Measurements from ENCODE around the gene PLXDC2. TPM values are rescaled to one million over a fixed set of nuclear protein-coding genes. Genes with fewer than 3 reads are reported as not detected.

The PLXDC2 gene
- total and polyA plus RNA-seq, 2 experiments from 2014 or later = 13.5 to 19.4 TPM

- no peaks in the 10 kb centered on the region; the same call in 2 of the 3 replicates for H3K9me3 Mint-ChIP-seq
- TF ChIP-seq CREB1 (CRISPR knock-in tag; IDR thresholded peaks at IDR 0.05; ENCODE audit: low read depth) = no peak
- TF ChIP-seq REST (IDR thresholded peaks at IDR 0.05; ENCODE audit: unreplicated experiment) = no peak
- TF ChIP-seq, protein P1, sequence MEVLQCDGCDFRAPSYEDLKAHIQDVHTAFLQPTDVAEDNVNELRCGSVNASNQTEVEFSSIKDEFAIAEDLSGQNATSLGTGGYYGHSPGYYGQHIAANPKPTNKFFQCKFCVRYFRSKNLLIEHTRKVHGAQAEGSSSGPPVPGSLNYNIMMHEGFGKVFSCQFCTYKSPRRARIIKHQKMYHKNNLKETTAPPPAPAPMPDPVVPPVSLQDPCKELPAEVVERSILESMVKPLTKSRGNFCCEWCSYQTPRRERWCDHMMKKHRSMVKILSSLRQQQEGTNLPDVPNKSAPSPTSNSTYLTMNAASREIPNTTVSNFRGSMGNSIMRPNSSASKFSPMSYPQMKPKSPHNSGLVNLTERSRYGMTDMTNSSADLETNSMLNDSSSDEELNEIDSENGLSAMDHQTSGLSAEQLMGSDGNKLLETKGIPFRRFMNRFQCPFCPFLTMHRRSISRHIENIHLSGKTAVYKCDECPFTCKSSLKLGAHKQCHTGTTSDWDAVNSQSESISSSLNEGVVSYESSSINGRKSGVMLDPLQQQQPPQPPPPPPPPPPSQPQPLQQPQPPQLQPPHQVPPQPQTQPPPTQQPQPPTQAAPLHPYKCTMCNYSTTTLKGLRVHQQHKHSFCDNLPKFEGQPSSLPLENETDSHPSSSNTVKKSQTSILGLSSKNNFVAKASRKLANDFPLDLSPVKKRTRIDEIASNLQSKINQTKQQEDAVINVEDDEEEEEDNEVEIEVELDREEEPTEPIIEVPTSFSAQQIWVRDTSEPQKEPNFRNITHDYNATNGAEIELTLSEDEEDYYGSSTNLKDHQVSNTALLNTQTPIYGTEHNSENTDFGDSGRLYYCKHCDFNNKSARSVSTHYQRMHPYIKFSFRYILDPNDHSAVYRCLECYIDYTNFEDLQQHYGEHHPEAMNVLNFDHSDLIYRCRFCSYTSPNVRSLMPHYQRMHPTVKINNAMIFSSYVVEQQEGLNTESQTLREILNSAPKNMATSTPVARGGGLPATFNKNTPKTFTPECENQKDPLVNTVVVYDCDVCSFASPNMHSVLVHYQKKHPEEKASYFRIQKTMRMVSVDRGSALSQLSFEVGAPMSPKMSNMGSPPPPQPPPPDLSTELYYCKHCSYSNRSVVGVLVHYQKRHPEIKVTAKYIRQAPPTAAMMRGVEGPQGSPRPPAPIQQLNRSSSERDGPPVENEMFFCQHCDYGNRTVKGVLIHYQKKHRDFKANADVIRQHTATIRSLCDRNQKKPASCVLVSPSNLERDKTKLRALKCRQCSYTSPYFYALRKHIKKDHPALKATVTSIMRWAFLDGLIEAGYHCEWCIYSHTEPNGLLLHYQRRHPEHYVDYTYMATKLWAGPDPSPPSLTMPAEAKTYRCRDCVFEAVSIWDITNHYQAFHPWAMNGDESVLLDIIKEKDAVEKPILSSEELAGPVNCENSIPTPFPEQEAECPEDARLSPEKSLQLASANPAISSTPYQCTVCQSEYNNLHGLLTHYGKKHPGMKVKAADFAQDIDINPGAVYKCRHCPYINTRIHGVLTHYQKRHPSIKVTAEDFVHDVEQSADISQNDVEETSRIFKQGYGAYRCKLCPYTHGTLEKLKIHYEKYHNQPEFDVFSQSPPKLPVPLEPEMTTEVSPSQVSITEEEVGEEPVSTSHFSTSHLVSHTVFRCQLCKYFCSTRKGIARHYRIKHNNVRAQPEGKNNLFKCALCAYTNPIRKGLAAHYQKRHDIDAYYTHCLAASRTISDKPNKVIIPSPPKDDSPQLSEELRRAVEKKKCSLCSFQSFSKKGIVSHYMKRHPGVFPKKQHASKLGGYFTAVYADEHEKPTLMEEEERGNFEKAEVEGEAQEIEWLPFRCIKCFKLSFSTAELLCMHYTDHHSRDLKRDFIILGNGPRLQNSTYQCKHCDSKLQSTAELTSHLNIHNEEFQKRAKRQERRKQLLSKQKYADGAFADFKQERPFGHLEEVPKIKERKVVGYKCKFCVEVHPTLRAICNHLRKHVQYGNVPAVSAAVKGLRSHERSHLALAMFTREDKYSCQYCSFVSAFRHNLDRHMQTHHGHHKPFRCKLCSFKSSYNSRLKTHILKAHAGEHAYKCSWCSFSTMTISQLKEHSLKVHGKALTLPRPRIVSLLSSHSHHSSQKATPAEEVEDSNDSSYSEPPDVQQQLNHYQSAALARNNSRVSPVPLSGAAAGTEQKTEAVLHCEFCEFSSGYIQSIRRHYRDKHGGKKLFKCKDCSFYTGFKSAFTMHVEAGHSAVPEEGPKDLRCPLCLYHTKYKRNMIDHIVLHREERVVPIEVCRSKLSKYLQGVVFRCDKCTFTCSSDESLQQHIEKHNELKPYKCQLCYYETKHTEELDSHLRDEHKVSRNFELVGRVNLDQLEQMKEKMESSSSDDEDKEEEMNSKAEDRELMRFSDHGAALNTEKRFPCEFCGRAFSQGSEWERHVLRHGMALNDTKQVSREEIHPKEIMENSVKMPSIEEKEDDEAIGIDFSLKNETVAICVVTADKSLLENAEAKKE (CRISPR knock-in tag; IDR thresholded peaks at IDR 0.05) = no peak
- TF ChIP-seq ZNF114 (CRISPR knock-in tag; IDR thresholded peaks at IDR 0.05) = no peak
- TF ChIP-seq EZH2phosphoT487 (IDR thresholded peaks at IDR 0.05; ENCODE audit: unreplicated experiment) = no peak
- TF ChIP-seq POLR2AphosphoS5 (IDR thresholded peaks at IDR 0.05; ENCODE audit: low read depth) = no peak
- TF ChIP-seq NANOG (IDR thresholded peaks at IDR 0.05; ENCODE audit: borderline replicate concordance) = no peak
- TF ChIP-seq JUNB (IDR thresholded peaks at IDR 0.05; ENCODE audit: unreplicated experiment) = no peak
- no peak for TF ChIP-seq CTCF (conservative IDR thresholded peaks at IDR 0.05; ENCODE audit: low read depth in 2 of 2)
- TF ChIP-seq ETS1 (IDR thresholded peaks at IDR 0.05) = no peak
- no peak for TF ChIP-seq STAT1 (IDR thresholded peaks at IDR 0.05; ENCODE audit: unreplicated experiment)
- TF ChIP-seq ZNF331 (CRISPR knock-in tag; IDR thresholded peaks at IDR 0.05; ENCODE audit: low read depth) = no peak
- H3K27me3 ChIP-seq (ENCODE audit: insufficient read depth) = no peaks in the 10 kb centered on the region
Measured at GRCh38 chr10:20281579-20281978, 465.3 kb downstream of the PLXDC2 start.

More at GRCh38 chr10:20281579-20281978, 465.3 kb downstream of the PLXDC2 start:
- no peaks in the 10 kb centered on the region for H3K9me2 ChIP-seq (ENCODE audit: insufficient read depth)
- no peak overlapping the region for H3K27ac ChIP-seq (ENCODE audit: low read depth)
- Mint-ChIP-seq H3K36me3 (ENCODE audit: low read depth) (peaks cover 15% of the 10 kb centered on the region; the same call in 2 of the 3 replicates), H3K4me3 (no peak overlapping the region), H3K27me3 (ENCODE audit: insufficient read depth, low read depth, poor library complexity) (no peaks in the 10 kb centered on the region), H3K27ac (no peak overlapping the region), H3K4me1 (peaks cover 3% of the 10 kb centered on the region; the same call in 1 of the 3 replicates)
- ATAC-seq = no peak
- H3K4me2 ChIP-seq = no peak overlapping the region
- no peak overlapping the region for H3K4me3 ChIP-seq
- no peaks in the 10 kb centered on the region for H3F3A ChIP-seq (replicated peaks; ENCODE audit: low read depth)
- no peaks in the 10 kb centered on the region for H4K20me1 ChIP-seq (replicated peaks; ENCODE audit: insufficient read depth)
- no peaks in the 10 kb centered on the region for H3K4me1 ChIP-seq (ENCODE audit: insufficient read depth)
- no peaks in the 10 kb centered on the region for H3K36me3 ChIP-seq (ENCODE audit: insufficient read depth)
- no peaks in the 10 kb centered on the region for H3K79me2 ChIP-seq (replicated peaks; ENCODE audit: insufficient read depth)
- no peak for DNase-seq (ENCODE audit: low spot score)
- H2AFZ ChIP-seq = no peak overlapping the region
